ENCODE measurements around the gene C4orf50. TPM values are rescaled to one million over a fixed set of nuclear protein-coding genes. Genes with fewer than 3 reads are reported as not detected.
"Not testable (repeated sequence)": the region's sequence is repeated elsewhere in the genome, so short reads cannot be mapped to it uniquely, and the experiment has no call there.

Gene C4orf50
- total RNA-seq, 2 donors from 2014 or later, result 0.13 TPM; not detected in 1

GRCh38 chr4:5952975-5953951 is 65.0 kb downstream of the C4orf50 start:
- Histone ChIP-seq H3K27ac (no peak overlapping the region), H3K4me1 (no peaks in the 10 kb centered on the region), H3K4me3 (no peak overlapping the region), H3K9ac (ENCODE audit: low read depth in 2 of 2, low read length in 2 of 2) (no peak overlapping the region), H3K36me3 (no peaks in the 10 kb centered on the region), H3K9me3 (no peaks in the 10 kb centered on the region), H3K27me3 (no peaks in the 10 kb centered on the region)
- intact Hi-C loops (cut with DNase I), result no loop called here
- TF ChIP-seq, protein P1, sequence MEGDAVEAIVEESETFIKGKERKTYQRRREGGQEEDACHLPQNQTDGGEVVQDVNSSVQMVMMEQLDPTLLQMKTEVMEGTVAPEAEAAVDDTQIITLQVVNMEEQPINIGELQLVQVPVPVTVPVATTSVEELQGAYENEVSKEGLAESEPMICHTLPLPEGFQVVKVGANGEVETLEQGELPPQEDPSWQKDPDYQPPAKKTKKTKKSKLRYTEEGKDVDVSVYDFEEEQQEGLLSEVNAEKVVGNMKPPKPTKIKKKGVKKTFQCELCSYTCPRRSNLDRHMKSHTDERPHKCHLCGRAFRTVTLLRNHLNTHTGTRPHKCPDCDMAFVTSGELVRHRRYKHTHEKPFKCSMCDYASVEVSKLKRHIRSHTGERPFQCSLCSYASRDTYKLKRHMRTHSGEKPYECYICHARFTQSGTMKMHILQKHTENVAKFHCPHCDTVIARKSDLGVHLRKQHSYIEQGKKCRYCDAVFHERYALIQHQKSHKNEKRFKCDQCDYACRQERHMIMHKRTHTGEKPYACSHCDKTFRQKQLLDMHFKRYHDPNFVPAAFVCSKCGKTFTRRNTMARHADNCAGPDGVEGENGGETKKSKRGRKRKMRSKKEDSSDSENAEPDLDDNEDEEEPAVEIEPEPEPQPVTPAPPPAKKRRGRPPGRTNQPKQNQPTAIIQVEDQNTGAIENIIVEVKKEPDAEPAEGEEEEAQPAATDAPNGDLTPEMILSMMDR (IDR thresholded peaks at IDR 0.05), result no peak
- no peak for DNase-seq

DNA sequence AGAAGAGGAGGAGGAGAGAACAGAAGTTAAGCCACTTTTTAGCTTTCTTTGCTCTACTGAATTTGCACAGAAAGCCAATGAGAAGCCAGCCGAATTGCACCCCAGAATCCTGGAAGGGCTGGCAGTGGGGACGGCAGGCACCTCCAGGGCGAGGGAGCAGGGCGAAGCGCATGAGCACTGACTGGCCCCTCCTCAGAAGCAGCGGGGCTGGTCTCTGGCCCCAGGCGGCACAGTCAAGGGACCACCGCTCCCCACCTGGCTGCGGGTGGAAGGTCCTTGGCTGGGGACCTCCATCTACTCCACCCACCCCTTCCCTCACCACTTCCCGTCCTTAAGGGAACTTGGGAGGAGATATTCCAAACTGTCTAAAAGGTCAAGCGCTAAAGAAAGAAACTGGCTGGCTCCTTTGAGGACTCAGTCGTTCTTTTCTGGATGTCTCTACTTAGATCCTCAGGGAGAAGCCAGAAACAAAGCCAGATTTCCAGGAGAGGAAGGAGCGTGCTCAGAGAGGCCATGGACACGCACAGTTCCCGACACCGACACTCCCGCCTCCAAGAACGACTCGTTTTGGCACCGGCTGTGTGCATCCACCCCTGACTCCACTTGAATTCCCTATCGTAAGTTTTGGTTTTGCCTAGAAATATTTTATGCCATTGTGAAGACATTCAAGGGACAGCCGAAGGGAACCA is 65.8 kb downstream of the C4orf50 start:
- H3K4me3 ChIP-seq, result no peak overlapping the region
- no peaks in the 10 kb centered on the region for H3K9me3 ChIP-seq
- DNase-seq, result no peak
- no peaks in the 10 kb centered on the region for H3K27me3 ChIP-seq
- no peak overlapping the region for H3K27ac ChIP-seq
- no peaks in the 10 kb centered on the region for H3K4me1 ChIP-seq
- no peaks in the 10 kb centered on the region for H3K36me3 ChIP-seq
- TF ChIP-seq, protein P1 (IDR thresholded peaks at IDR 0.05), result no peak
- H3K9ac ChIP-seq (ENCODE audit: low read depth in 2 of 2, low read length in 2 of 2), result no peak overlapping the region
- intact Hi-C loops (cut with DNase I), result no loop called here

DNA sequence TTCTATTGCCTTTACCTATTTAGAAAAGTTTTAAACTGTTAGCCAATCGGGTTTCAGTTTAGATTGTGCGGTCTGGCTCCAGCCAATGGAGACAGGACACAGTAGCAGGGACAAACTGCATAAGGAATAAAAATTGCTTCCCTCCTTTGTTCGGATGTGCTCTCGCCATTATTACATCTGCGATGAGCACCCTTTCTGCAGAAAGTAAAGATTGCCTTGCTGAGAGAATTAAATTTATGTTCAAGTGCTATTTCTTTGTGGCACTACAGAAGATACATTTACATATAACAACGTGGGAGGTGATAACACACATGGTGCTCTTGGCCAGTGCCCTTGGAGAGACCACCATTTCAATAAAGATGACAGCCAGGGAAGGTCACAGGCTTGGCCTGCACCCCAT is 71.6 kb downstream of the C4orf50 start:
- H3K4me1 ChIP-seq; H3K9ac ChIP-seq (ENCODE audit: low read depth in 2 of 2, low read length in 2 of 2); H3K27ac ChIP-seq; intact Hi-C loops (cut with DNase I); H3K9me3 ChIP-seq; H3K4me3 ChIP-seq; H3K36me3 ChIP-seq; H3K27me3 ChIP-seq; DNase-seq: not testable (repeated sequence)

DNA sequence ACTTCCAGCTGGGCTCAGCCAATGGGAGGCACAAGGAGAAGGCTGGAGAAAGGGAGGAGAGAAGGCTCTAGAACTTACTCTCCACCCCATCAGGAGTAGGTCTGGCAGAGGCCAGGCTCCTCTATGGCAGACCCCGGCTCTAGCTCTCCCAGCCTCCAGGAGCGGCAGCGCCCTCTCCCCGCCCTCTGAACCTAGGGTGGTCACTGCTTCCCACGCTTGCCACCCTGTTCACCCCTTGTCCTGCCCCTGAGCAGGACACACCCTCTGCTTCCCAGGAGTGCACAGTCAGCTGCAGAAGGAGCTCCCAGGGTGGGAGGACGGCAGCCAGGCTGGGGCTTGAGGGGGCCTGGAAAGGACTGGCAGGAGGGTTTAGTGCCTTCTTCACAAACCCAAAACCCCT is 72.3 kb downstream of the C4orf50 start:
- TF ChIP-seq, protein P1 (IDR thresholded peaks at IDR 0.05), result no peak
- intact Hi-C loops (cut with DNase I), result no loop called here
- no peak for DNase-seq
- Histone ChIP-seq H3K9ac (ENCODE audit: low read depth in 2 of 2, low read length in 2 of 2) (no peak overlapping the region), H3K9me3 (no peaks in the 10 kb centered on the region), H3K27ac (no peak overlapping the region), H3K36me3 (no peaks in the 10 kb centered on the region), H3K27me3 (no peaks in the 10 kb centered on the region), H3K4me3 (no peak overlapping the region), H3K4me1 (no peaks in the 10 kb centered on the region)

DNA sequence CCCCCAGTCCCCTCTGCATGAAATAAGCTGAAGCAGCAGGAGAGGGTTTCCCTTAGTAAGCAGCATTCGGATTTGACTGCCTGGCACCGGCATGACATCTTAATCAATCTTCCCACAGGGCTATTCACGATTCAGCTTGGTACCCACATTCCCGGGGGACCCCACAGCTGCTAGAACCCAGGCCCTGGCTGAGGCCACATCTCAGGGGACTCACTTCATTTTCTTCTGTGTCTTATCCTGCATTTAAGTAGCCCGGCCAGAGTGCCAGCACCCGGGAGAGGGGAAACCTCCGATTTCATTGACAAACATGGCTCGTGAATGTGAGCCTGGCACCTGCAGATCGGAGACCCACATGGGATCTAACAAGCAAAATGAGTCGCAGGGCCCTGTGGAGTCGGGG is 73.1 kb downstream of the C4orf50 start:
- TF ChIP-seq, protein P1 (IDR thresholded peaks at IDR 0.05), result no peak
- H3K27me3 ChIP-seq, result no peaks in the 10 kb centered on the region
- intact Hi-C loops (cut with DNase I), result no loop called here
- H3K9me3 ChIP-seq, result no peaks in the 10 kb centered on the region
- no peak for DNase-seq
- no peaks in the 10 kb centered on the region for H3K36me3 ChIP-seq
- no peak overlapping the region for H3K4me3 ChIP-seq
- H3K4me1 ChIP-seq, result no peaks in the 10 kb centered on the region
- no peak overlapping the region for H3K27ac ChIP-seq
- no peak overlapping the region for H3K9ac ChIP-seq (ENCODE audit: low read depth in 2 of 2, low read length in 2 of 2)

Measured in colonic mucosa (tissue), 4 donors.